ENCODE results near the gene RAP1GAP.

The RAP1GAP gene

DNA sequence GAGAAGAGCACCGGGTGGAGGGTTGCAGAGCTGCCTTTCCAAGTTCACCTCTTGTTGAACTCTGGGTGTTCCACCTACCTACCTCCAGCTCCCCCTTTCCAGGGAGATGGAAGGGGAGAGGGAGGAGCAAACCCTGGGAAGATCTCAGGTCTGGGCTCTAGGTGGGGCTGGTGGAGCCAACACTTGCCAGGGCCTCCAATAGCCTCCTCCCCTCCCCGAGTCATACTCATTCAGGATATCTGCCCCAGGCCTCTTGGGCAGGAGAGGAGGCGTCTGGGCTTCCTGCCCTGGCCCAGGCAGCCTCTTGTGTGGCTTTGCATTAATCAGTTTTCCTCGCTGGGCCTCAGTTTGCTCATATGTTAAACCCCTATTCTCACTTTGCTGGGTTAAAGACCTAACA is 13.4 kb downstream of the RAP1GAP start:
- Histone ChIP-seq H4K20me1 (ENCODE audit: insufficient read depth) (no peaks in the 10 kb centered on the region), H3K27me3 (ENCODE audit: insufficient read depth, low read depth) (peaks cover 62% of the 10 kb centered on the region), H3K4me1 (ENCODE audit: low read depth, poor library complexity, severe bottlenecking) (no peaks in the 10 kb centered on the region), H3K4me3 (IDR thresholded peaks at IDR 0.05; ENCODE audit: insufficient read depth, low read depth, low read length) (no peak overlapping the region), H3K27ac (no peak overlapping the region), H3K36me3 (ENCODE audit: insufficient read depth) (no peaks in the 10 kb centered on the region), H3K79me2 (ENCODE audit: insufficient read depth, low read depth) (no peaks in the 10 kb centered on the region), H2AFZ (ENCODE audit: low read depth) (no peak overlapping the region), H3K9ac (no peak overlapping the region), H3K4me2 (no peak overlapping the region)
- TF ChIP-seq, protein P1, sequence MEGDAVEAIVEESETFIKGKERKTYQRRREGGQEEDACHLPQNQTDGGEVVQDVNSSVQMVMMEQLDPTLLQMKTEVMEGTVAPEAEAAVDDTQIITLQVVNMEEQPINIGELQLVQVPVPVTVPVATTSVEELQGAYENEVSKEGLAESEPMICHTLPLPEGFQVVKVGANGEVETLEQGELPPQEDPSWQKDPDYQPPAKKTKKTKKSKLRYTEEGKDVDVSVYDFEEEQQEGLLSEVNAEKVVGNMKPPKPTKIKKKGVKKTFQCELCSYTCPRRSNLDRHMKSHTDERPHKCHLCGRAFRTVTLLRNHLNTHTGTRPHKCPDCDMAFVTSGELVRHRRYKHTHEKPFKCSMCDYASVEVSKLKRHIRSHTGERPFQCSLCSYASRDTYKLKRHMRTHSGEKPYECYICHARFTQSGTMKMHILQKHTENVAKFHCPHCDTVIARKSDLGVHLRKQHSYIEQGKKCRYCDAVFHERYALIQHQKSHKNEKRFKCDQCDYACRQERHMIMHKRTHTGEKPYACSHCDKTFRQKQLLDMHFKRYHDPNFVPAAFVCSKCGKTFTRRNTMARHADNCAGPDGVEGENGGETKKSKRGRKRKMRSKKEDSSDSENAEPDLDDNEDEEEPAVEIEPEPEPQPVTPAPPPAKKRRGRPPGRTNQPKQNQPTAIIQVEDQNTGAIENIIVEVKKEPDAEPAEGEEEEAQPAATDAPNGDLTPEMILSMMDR (conservative IDR thresholded peaks at IDR 0.05; ENCODE audit: low read depth, low read length), result no peak

DNA sequence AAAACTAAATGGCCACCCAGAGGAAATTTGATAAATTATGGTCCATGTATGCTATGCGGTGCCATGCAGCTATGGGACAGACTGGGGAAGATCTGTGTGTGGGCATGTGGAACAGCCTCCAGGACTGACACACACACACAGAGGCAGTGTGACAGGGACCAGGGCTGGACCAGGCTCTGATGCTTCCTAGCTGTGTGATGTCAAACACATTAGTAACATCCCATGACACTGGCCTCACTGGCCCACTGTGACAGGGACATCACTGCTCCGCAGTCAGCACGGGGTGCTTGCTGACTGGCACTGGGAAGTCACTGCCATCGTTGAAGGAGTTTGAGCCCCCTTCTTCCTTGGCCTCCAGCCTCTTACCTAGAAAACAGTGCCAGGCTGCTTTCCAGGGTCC is 13.9 kb downstream of the RAP1GAP start:
- Histone ChIP-seq H3K27me3 (ENCODE audit: insufficient read depth, low read depth) (peaks cover 58% of the 10 kb centered on the region), H2AFZ (ENCODE audit: low read depth) (no peak overlapping the region), H3K79me2 (ENCODE audit: insufficient read depth, low read depth) (no peaks in the 10 kb centered on the region), H3K4me3 (IDR thresholded peaks at IDR 0.05; ENCODE audit: insufficient read depth, low read depth, low read length) (no peak overlapping the region), H3K4me1 (ENCODE audit: low read depth, poor library complexity, severe bottlenecking) (no peaks in the 10 kb centered on the region), H3K4me2 (no peak overlapping the region), H3K27ac (no peak overlapping the region), H3K36me3 (ENCODE audit: insufficient read depth) (no peaks in the 10 kb centered on the region), H3K9ac (no peak overlapping the region), H4K20me1 (ENCODE audit: insufficient read depth) (no peaks in the 10 kb centered on the region)
- TF ChIP-seq, protein P1 (conservative IDR thresholded peaks at IDR 0.05; ENCODE audit: low read depth, low read length), result no peak

GRCh38 chr1:21654209-21654608 is 14.9 kb downstream of the RAP1GAP start:
- Histone ChIP-seq H3K27ac (no peak overlapping the region), H2AFZ (ENCODE audit: low read depth) (no peak overlapping the region), H3K4me3 (IDR thresholded peaks at IDR 0.05; ENCODE audit: insufficient read depth, low read depth, low read length) (no peak overlapping the region), H4K20me1 (ENCODE audit: insufficient read depth) (no peaks in the 10 kb centered on the region), H3K36me3 (ENCODE audit: insufficient read depth) (no peaks in the 10 kb centered on the region), H3K4me2 (no peak overlapping the region), H3K27me3 (ENCODE audit: insufficient read depth, low read depth) (peaks cover 60% of the 10 kb centered on the region), H3K4me1 (ENCODE audit: low read depth, poor library complexity, severe bottlenecking) (no peaks in the 10 kb centered on the region), H3K79me2 (ENCODE audit: insufficient read depth, low read depth) (no peaks in the 10 kb centered on the region), H3K9ac (no peak overlapping the region)
- TF ChIP-seq, protein P1 (conservative IDR thresholded peaks at IDR 0.05; ENCODE audit: low read depth, low read length), result no peak

- Histone ChIP-seq H3K79me2 (ENCODE audit: insufficient read depth, low read depth) (no peaks in the 10 kb centered on the region), H3K27ac (no peak overlapping the region), H3K36me3 (ENCODE audit: insufficient read depth) (no peaks in the 10 kb centered on the region), H3K4me1 (ENCODE audit: low read depth, poor library complexity, severe bottlenecking) (no peaks in the 10 kb centered on the region), H3K9ac (no peak overlapping the region), H2AFZ (ENCODE audit: low read depth) (no peak overlapping the region), H3K4me3 (IDR thresholded peaks at IDR 0.05; ENCODE audit: insufficient read depth, low read depth, low read length) (no peak overlapping the region), H3K4me2 (no peak overlapping the region), H4K20me1 (ENCODE audit: insufficient read depth) (no peaks in the 10 kb centered on the region), H3K27me3 (ENCODE audit: insufficient read depth, low read depth) (peaks cover 63% of the 10 kb centered on the region)
- TF ChIP-seq, protein P1 (conservative IDR thresholded peaks at IDR 0.05; ENCODE audit: low read depth, low read length), result no peak
Observed at GRCh38 chr1:21653744-21654100, 15.4 kb downstream of the RAP1GAP start.

Data from KMS-11 (cell line).